ENCODE results near the gene POLR3K.

The POLR3K gene

GRCh38 chr16:53346-54236 is at the start of gene POLR3K, which contains the start of gene SNRNP25:
POLR3K (minus strand) TSS chr16:53608; CDS start chr16:53586, 22 bp downstream.
SNRNP25 (plus strand) TSS chr16:53828; CDS start chr16:54017, 189 bp downstream.
- H3K4me3 ChIP-seq (ENCODE audit: low read depth in 1 of 2, low read length in 2 of 2) = peak within 1 kb of the TSS; percentile 81 to 94
- H3K4me1 ChIP-seq (ENCODE audit: control insufficient read depth in 1 of 2, insufficient read depth in 2 of 2, low read length in 2 of 2) = peaks cover 0 to 12% of the 10 kb centered on the region in 2 donors
- no peaks in the 10 kb centered on the region for H3K9me3 ChIP-seq (ENCODE audit: control insufficient read depth in 1 of 2, low read length in 2 of 2)
- peak within 1 kb of the TSS; percentile 51 for H3K27ac ChIP-seq (ENCODE audit: low read length)
- peaks cover 18 to 36% of the 10 kb centered on the region in 2 donors for H3K36me3 ChIP-seq (ENCODE audit: control insufficient read depth in 1 of 2, insufficient read depth in 2 of 2, low read length in 2 of 2)
- no peaks in the 10 kb centered on the region for H3K27me3 ChIP-seq (ENCODE audit: low read depth, low read length)

GRCh38 chr16:102060-102855 is 48.9 kb upstream of the POLR3K start:
- peaks cover 0 to 19% of the 10 kb centered on the region in 2 donors for H3K4me1 ChIP-seq (ENCODE audit: control insufficient read depth in 1 of 2, insufficient read depth in 2 of 2, low read length in 2 of 2)
- no peak overlapping the region for H3K4me3 ChIP-seq (ENCODE audit: low read depth in 1 of 2, low read length in 2 of 2)
- no peak overlapping the region for H3K27ac ChIP-seq (ENCODE audit: low read length)

GRCh38 chr16:101586-101985 is 48.2 kb upstream of the POLR3K start:
- H3K4me3 ChIP-seq (ENCODE audit: low read depth in 1 of 2, low read length in 2 of 2) = no peak overlapping the region
- H3K4me1 ChIP-seq (ENCODE audit: control insufficient read depth in 1 of 2, insufficient read depth in 2 of 2, low read length in 2 of 2) = peaks cover 0 to 22% of the 10 kb centered on the region in 2 donors
- H3K27me3 ChIP-seq (ENCODE audit: low read depth, low read length) = no peaks in the 10 kb centered on the region
- no peaks in the 10 kb centered on the region for H3K9me3 ChIP-seq (ENCODE audit: control insufficient read depth in 1 of 2, low read length in 2 of 2)
- no peak overlapping the region for H3K27ac ChIP-seq (ENCODE audit: low read length)
- peaks cover 9 to 14% of the 10 kb centered on the region in 2 donors for H3K36me3 ChIP-seq (ENCODE audit: control insufficient read depth in 1 of 2, insufficient read depth in 2 of 2, low read length in 2 of 2)

More at GRCh38 chr16:102060-102855, 48.9 kb upstream of the POLR3K start:
- Histone ChIP-seq H3K27me3 (ENCODE audit: low read depth, low read length) (no peaks in the 10 kb centered on the region), H3K36me3 (ENCODE audit: control insufficient read depth in 1 of 2, insufficient read depth in 2 of 2, low read length in 2 of 2) (peaks cover 9 to 14% of the 10 kb centered on the region in 2 donors), H3K9me3 (ENCODE audit: control insufficient read depth in 1 of 2, low read length in 2 of 2) (no peaks in the 10 kb centered on the region)

- Histone ChIP-seq H3K27ac (ENCODE audit: low read length) (no peak overlapping the region), H3K4me1 (ENCODE audit: control insufficient read depth in 1 of 2, insufficient read depth in 2 of 2, low read length in 2 of 2) (peaks cover 0 to 21% of the 10 kb centered on the region in 2 donors), H3K9me3 (ENCODE audit: control insufficient read depth in 1 of 2, low read length in 2 of 2) (no peaks in the 10 kb centered on the region), H3K27me3 (ENCODE audit: low read depth, low read length) (no peaks in the 10 kb centered on the region), H3K36me3 (ENCODE audit: control insufficient read depth in 1 of 2, insufficient read depth in 2 of 2, low read length in 2 of 2) (peaks cover 9 to 14% of the 10 kb centered on the region in 2 donors), H3K4me3 (ENCODE audit: low read depth in 1 of 2, low read length in 2 of 2) (no peak overlapping the region)
These were observed 47.6 kb upstream of the POLR3K start for GRCh38 chr16:100989-101388.

- no peaks in the 10 kb centered on the region for H3K9me3 ChIP-seq (ENCODE audit: control insufficient read depth in 1 of 2, low read length in 2 of 2)
These were observed 44.4 kb upstream of the POLR3K start for GRCh38 chr16:97822-98221.

GRCh38 chr16:96935-97381 is 43.5 kb upstream of the POLR3K start:
- H3K4me1 ChIP-seq (ENCODE audit: control insufficient read depth in 1 of 2, insufficient read depth in 2 of 2, low read length in 2 of 2) = peaks cover 0 to 14% of the 10 kb centered on the region in 2 donors
- H3K9me3 ChIP-seq (ENCODE audit: control insufficient read depth in 1 of 2, low read length in 2 of 2) = no peaks in the 10 kb centered on the region
- H3K36me3 ChIP-seq (ENCODE audit: control insufficient read depth in 1 of 2, insufficient read depth in 2 of 2, low read length in 2 of 2) = peaks cover 5 to 20% of the 10 kb centered on the region in 2 donors
- no peak overlapping the region for H3K4me3 ChIP-seq (ENCODE audit: low read depth in 1 of 2, low read length in 2 of 2)
- no peaks in the 10 kb centered on the region for H3K27me3 ChIP-seq (ENCODE audit: low read depth, low read length)
- no peak overlapping the region for H3K27ac ChIP-seq (ENCODE audit: low read length)

More at GRCh38 chr16:97822-98221, 44.4 kb upstream of the POLR3K start:
- Histone ChIP-seq H3K4me3 (ENCODE audit: low read depth in 1 of 2, low read length in 2 of 2) (no peak overlapping the region), H3K36me3 (ENCODE audit: control insufficient read depth in 1 of 2, insufficient read depth in 2 of 2, low read length in 2 of 2) (peaks cover 5 to 17% of the 10 kb centered on the region in 2 donors), H3K4me1 (ENCODE audit: control insufficient read depth in 1 of 2, insufficient read depth in 2 of 2, low read length in 2 of 2) (peaks cover 0 to 19% of the 10 kb centered on the region in 2 donors), H3K27ac (ENCODE audit: low read length) (no peak overlapping the region), H3K27me3 (ENCODE audit: low read depth, low read length) (no peaks in the 10 kb centered on the region)

- H3K36me3 ChIP-seq (ENCODE audit: control insufficient read depth in 1 of 2, insufficient read depth in 2 of 2, low read length in 2 of 2) = peaks cover 5 to 22% of the 10 kb centered on the region in 2 donors
- no peaks in the 10 kb centered on the region for H3K9me3 ChIP-seq (ENCODE audit: control insufficient read depth in 1 of 2, low read length in 2 of 2)
- no peak overlapping the region for H3K27ac ChIP-seq (ENCODE audit: low read length)
- no peaks in the 10 kb centered on the region for H3K27me3 ChIP-seq (ENCODE audit: low read depth, low read length)
- H3K4me1 ChIP-seq (ENCODE audit: control insufficient read depth in 1 of 2, insufficient read depth in 2 of 2, low read length in 2 of 2) = peaks cover 0 to 13% of the 10 kb centered on the region in 2 donors
- H3K4me3 ChIP-seq (ENCODE audit: low read depth in 1 of 2, low read length in 2 of 2) = no peak overlapping the region
These were observed 41.5 kb upstream of the POLR3K start for GRCh38 chr16:94918-95265.

GRCh38 chr16:92431-93339 is 39.3 kb upstream of the POLR3K start:
- no peaks in the 10 kb centered on the region for H3K27me3 ChIP-seq (ENCODE audit: low read depth, low read length)
- peaks cover 10 to 25% of the 10 kb centered on the region in 2 donors for H3K36me3 ChIP-seq (ENCODE audit: control insufficient read depth in 1 of 2, insufficient read depth in 2 of 2, low read length in 2 of 2)
- H3K4me3 ChIP-seq (ENCODE audit: low read depth in 1 of 2, low read length in 2 of 2) = no peak overlapping the region
- H3K9me3 ChIP-seq (ENCODE audit: control insufficient read depth in 1 of 2, low read length in 2 of 2) = no peaks in the 10 kb centered on the region
- H3K4me1 ChIP-seq (ENCODE audit: control insufficient read depth in 1 of 2, insufficient read depth in 2 of 2, low read length in 2 of 2) = peaks cover 0 to 13% of the 10 kb centered on the region in 2 donors
- no peak overlapping the region for H3K27ac ChIP-seq (ENCODE audit: low read length)

GRCh38 chr16:91484-91883 is 38.1 kb upstream of the POLR3K start:
- H3K27me3 ChIP-seq (ENCODE audit: low read depth, low read length) = no peaks in the 10 kb centered on the region
- H3K9me3 ChIP-seq (ENCODE audit: control insufficient read depth in 1 of 2, low read length in 2 of 2) = no peaks in the 10 kb centered on the region
- H3K4me1 ChIP-seq (ENCODE audit: control insufficient read depth in 1 of 2, insufficient read depth in 2 of 2, low read length in 2 of 2) = peaks cover 0 to 3% of the 10 kb centered on the region in 2 donors
- H3K4me3 ChIP-seq (ENCODE audit: low read depth in 1 of 2, low read length in 2 of 2) = no peak overlapping the region
- H3K36me3 ChIP-seq (ENCODE audit: control insufficient read depth in 1 of 2, insufficient read depth in 2 of 2, low read length in 2 of 2) = peaks cover 10 to 32% of the 10 kb centered on the region in 2 donors
- H3K27ac ChIP-seq (ENCODE audit: low read length) = no peak overlapping the region

GRCh38 chr16:89391-90302 is 36.2 kb upstream of the POLR3K start:
- no peaks in the 10 kb centered on the region for H3K9me3 ChIP-seq (ENCODE audit: control insufficient read depth in 1 of 2, low read length in 2 of 2)

More at GRCh38 chr16:89391-90302, 36.2 kb upstream of the POLR3K start:
- Histone ChIP-seq H3K27ac (ENCODE audit: low read length) (no peak overlapping the region), H3K4me1 (ENCODE audit: control insufficient read depth in 1 of 2, insufficient read depth in 2 of 2, low read length in 2 of 2) (peaks cover 5 to 14% of the 10 kb centered on the region in 2 donors), H3K36me3 (ENCODE audit: control insufficient read depth in 1 of 2, insufficient read depth in 2 of 2, low read length in 2 of 2) (peaks cover 18 to 47% of the 10 kb centered on the region in 2 donors), H3K4me3 (ENCODE audit: low read depth in 1 of 2, low read length in 2 of 2) (no peak overlapping the region), H3K27me3 (ENCODE audit: low read depth, low read length) (no peaks in the 10 kb centered on the region)

Data from muscle layer of duodenum (tissue), 2 donors.